Gastroesophageal sphincter (tissue), 3 donors: ENCODE results near the gene CDC42BPG.

ENCODE experiments used
- CTCF ChIP-seq, 4 experiments: fragments of 200-600 bp in 2 of 4; fragments of 450-650 bp in 2 of 4; sonication (generic) in 1 of 4; IDR thresholded peaks; one replicate each; pipeline ENCODE4 v1.5.1; 2017 to 2019; ENCODE audit warnings: antibody characterized with exemption in 4 of 4, mild to moderate bottlenecking in 2 of 4, moderate library complexity in 2 of 4
- POLR2A ChIP-seq, 2 donors: fragments of 450-650 bp; IDR thresholded peaks; one replicate each; pipeline ENCODE4 v1.6.1; 2017; ENCODE audit warnings: antibody characterized with exemption in 2 of 2, mild to moderate bottlenecking in 2 of 2, moderate library complexity in 1 of 2
- POLR2AphosphoS5 ChIP-seq: sonication (generic); formaldehyde crosslinking; IDR thresholded peaks from one replicate; pipeline ENCODE4 v1.6.1; 2017; ENCODE audit warnings: antibody characterized with exemption

- no peak for TF ChIP-seq CTCF (IDR thresholded peaks at IDR 0.05)
- TF ChIP-seq POLR2AphosphoS5 = no peak
- TF ChIP-seq POLR2A (IDR thresholded peaks at IDR 0.05) = no peak
Measured at GRCh38 chr11:64833198-64833502, 11.3 kb downstream of the CDC42BPG start.
